NCI-H2081 (cell line): ENCODE measurements around the gene SOX21.
"Not testable (repeated sequence)": the region's sequence is repeated elsewhere in the genome, so short reads cannot be mapped to it uniquely, and the experiment has no call there.

ENCODE experiments used
- DNase-seq, 2 experiments: peaks; one replicate each; lab custom pipeline; 2025; lab: John Stamatoyannopoulos, UW

SOX21 gene

GRCh38 chr13:94712287-94712811 lies at the start of gene SOX21:
Gene SOX21 (minus strand): TSS chr13:94712545. CDS start chr13:94712049, 496 bp downstream.
- DNase-seq = peak; percentile 36 to 48

- no peak for DNase-seq
These were observed 49.1 kb upstream of the SOX21 start for GRCh38 chr13:94761407-94761806.

- no peak for DNase-seq
These were observed 46.9 kb upstream of the SOX21 start for GRCh38 chr13:94759120-94759728.

GRCh38 chr13:94758436-94758960 lies 46.2 kb upstream of the SOX21 start:
- DNase-seq = no peak

- peak; percentile 34 to 81 for DNase-seq
These were observed 41.0 kb upstream of the SOX21 start for GRCh38 chr13:94753327-94753726.

- DNase-seq = no peak
These were observed 36.8 kb upstream of the SOX21 start for GRCh38 chr13:94749162-94749561.

- no peak for DNase-seq
These were observed 26.9 kb upstream of the SOX21 start for GRCh38 chr13:94739235-94739634.

GRCh38 chr13:94731028-94731427 lies 18.7 kb upstream of the SOX21 start:
- DNase-seq = no peak

GRCh38 chr13:94729941-94730340 lies 17.6 kb upstream of the SOX21 start:
- DNase-seq = not testable (repeated sequence)

- no peak for DNase-seq
These were observed 14.1 kb upstream of the SOX21 start for GRCh38 chr13:94726425-94726824.

- peak in 1 of 2 experiments; percentile 20 for DNase-seq
These were observed 10.4 kb upstream of the SOX21 start for GRCh38 chr13:94722609-94723345.

- DNase-seq = not testable (repeated sequence)
These were observed 6.4 kb upstream of the SOX21 start for GRCh38 chr13:94718697-94719096.

GRCh38 chr13:94717916-94718315 lies 5.6 kb upstream of the SOX21 start:
- DNase-seq = peak in 1 of 2 experiments; percentile 31

- peak; percentile 24 to 42 for DNase-seq
These were observed 3.7 kb upstream of the SOX21 start for GRCh38 chr13:94716016-94716415.

- no peak for DNase-seq
These were observed 1.3 kb upstream of the SOX21 start for GRCh38 chr13:94713561-94714182.

GRCh38 chr13:94712812-94713560 lies 641 bp upstream of the SOX21 start:
- DNase-seq = peak; percentile 47 to 62

GRCh38 chr13:94711561-94712286 lies 621 bp downstream of the SOX21 start:
- peak in 1 of 2 experiments; percentile 63 for DNase-seq

GRCh38 chr13:94710881-94711560 lies 1.3 kb downstream of the SOX21 start:
- peak in 1 of 2 experiments; percentile 60 for DNase-seq

- peak in 1 of 2 experiments; percentile 29 for DNase-seq
These were observed 2.1 kb downstream of the SOX21 start for GRCh38 chr13:94710065-94710781.
